T-helper 1 cell (primary cell): Measurements from ENCODE around the gene TTC28.
"Not testable (repeated sequence)": the region's sequence is repeated elsewhere in the genome, so short reads cannot be mapped to it uniquely, and the experiment has no call there.

Experiments
- DNase-seq, 5 donors: peaks; one replicate each; pipeline ENCODE4 v3.0.0-alpha.2; 2012 to 2020

Gene TTC28

DNA sequence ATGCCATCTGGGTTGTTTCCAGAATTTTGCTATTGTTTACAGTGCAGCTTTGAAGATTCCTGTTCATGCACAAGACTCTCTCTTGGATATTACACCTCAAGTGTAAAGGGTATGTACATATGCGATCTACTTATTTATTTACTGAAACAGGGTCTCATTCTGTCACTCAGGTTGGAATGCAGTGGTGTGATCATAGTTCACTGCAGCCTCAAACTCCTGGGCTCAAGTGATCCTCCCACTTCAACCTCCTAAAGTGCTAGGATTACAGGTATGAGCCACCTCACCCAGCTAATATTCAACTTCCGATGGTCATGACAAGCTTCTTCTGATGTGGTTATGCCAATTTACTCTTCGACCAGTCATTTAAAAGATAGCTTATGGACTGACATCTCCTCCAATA, 602.5 kb downstream of the TTC28 start:
- DNase-seq: no peak

DNA sequence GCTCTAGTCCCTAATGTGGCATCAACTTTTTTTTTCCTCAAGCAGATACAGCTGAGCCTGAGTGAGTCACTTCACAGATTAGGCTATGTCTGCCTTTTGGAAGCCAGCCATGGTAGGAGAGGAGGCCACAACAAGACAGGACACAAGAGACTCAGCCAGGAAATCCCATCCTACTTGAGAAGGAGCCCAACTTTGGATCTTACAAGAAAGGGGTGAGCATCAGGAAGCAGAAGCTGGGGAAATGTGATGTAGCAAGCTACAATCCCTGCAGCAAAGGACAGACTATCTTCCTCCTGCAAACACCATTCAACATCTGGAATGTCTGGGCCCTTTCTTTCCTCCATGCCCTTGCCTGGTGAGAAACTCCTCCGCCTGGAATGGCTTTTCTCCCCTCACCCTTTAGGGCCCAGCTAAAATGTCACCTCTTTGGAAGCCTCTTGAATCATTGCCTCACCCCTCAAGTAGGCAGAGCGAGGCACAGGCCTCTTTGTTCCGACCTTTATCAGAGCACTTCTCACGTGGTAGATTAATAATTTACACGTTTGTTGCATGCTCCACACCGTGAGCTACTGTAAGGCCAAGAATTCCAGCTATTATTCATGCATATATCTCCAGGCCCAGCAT, 604.2 kb downstream of the TTC28 start:
- no peak for DNase-seq

DNA sequence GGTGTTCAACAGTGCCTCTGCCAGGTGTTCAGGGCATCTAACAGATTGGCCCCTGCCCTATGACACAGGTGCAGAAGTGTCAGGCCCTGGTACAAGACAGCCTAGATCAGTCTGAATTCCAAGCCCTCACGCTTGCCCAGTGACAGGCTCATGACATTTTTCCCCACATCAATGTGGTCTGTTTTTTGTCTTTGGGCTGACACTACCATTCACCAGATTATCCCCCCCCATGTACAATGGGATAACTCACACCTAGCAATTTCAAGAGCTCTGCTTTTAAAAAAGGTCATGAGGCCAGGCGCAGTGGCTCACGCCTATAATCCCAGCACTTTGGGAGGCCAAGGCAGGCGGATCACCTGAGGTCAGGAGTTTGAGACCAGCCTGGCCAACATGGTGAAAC, 605.1 kb downstream of the TTC28 start:
- DNase-seq: no peak

DNA sequence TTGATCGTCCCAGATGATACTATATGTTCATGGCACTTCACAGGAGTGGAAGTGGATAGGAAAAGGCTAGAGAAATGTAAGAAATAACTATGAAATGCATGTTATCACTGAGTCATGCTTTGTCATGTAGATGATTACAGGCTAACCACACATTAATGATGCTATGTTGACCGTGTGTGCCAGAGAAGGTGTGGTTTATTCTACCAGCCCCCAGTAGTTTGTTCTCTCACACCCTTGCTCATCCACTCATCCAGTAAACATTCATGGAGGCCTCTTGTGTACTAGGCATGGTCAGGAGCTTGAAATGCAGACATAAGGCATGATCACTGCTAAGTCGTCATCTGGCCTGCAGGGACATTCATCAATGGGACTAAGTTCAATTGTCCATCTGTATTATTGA, 607.6 kb downstream of the TTC28 start:
- DNase-seq: no peak

DNA sequence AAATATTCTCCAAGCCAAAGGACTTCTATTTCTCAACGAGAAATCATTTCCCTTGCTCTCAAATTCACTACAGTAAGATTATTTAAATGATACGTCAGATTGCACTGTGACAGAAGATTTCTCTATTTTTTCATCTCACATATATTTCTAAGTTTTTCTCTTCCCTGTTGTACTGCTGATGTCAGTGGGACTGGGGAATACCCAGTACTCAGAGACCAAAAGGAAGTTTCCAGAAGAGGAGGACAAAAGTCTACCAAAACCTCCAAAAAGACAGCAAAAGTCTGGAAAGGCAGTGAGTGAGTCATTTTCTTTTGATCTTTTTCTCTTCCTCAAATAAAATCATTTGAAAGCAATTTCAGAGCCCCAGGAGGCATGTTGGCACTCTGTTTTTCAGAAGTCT, 610.8 kb downstream of the TTC28 start:
- DNase-seq: no peak

DNA sequence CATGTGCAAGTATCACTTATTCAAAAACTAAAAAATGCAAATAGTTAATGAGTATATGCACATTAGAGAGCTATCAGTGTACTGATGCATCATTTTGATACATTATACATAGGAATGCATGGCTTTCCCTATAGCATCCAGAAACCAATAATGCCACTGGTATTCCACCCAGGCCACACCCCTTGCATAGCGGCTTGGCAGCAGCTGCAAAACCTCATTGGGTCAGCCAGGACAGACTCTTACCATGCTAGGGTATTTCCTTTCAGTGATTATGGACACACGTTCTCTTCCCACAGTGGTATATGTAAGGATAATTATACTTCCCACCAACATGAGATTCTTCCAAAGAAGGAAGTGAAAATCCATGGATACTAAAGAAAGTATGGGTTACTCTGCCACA, 614.7 kb downstream of the TTC28 start:
- no peak for DNase-seq

DNA sequence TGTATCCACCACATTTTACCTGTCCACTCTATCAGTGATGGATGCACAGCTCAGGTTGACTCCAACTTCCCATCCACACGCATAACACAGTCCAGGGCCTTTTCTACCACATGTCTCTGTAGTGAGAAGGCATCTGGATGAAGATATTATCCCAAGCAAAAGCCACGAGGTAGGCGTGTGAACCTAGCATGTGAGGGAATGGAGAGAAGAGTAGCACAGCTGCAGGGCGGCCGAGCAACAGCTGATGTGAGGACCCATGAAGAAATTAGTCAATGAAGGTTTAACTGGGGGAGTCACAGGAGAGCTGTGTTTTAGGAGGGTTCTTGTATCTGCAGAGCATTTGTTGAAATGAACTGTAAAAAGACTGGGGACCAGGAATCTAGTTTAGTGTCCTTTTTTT, 616.0 kb downstream of the TTC28 start:
- DNase-seq: no peak

DNA sequence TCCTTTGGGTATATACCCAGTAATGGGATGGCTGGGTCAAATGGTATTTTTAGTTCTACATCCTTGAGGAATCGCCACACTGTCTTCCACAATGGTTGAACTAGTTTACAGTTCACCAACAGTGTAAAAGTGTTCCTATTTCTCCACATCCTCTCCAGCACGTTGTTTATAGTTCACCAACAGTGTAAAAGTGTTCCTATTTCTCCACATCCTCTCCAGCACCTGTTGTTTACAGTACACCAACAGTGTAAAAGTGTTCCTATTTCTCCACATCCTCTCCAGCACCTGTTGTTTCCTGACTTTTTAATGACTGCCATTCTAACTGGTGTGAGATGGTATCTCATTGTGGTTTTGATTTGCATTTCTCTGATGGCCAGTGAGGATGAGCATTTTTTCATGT, 619.0 kb downstream of the TTC28 start:
- not testable (repeated sequence) for DNase-seq

DNA sequence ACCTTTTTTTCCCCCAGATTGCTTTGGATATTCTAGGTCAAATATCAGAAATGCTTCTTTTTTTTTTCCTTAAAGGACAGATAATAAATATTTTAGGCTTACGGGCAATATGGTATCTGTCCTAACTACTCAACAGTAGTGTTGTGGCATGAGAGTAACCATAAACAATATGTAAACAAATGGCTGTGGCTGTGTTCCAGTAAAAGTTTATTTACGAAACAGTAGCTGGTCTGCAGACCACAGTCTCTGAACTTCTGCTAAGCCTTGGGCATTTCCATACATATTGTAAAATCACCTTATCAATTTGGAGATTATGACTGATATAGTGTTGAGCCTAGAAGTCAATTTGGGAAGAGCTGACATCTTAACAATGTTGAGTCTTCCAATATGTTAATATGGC, 621.6 kb downstream of the TTC28 start:
- DNase-seq: no peak

DNA sequence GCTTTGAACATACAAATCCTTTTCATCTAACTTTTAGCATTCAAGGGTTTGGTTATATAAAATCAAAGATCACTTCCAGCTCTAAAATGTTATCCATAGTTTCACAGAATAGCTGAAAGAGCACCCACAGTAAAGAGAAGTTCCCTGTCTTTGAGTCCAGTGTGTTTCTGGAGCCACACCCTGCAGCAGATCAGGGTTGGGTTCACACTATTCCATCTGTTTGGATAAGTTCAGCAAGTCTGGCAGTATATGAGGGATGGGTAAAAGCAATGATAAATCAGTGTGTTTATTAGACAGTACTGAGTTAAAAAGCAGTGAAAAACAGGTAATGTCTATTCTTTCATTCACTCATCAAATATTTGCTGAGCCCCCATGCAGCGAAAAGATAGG, 624.8 kb downstream of the TTC28 start:
- DNase-seq: no peak

DNA sequence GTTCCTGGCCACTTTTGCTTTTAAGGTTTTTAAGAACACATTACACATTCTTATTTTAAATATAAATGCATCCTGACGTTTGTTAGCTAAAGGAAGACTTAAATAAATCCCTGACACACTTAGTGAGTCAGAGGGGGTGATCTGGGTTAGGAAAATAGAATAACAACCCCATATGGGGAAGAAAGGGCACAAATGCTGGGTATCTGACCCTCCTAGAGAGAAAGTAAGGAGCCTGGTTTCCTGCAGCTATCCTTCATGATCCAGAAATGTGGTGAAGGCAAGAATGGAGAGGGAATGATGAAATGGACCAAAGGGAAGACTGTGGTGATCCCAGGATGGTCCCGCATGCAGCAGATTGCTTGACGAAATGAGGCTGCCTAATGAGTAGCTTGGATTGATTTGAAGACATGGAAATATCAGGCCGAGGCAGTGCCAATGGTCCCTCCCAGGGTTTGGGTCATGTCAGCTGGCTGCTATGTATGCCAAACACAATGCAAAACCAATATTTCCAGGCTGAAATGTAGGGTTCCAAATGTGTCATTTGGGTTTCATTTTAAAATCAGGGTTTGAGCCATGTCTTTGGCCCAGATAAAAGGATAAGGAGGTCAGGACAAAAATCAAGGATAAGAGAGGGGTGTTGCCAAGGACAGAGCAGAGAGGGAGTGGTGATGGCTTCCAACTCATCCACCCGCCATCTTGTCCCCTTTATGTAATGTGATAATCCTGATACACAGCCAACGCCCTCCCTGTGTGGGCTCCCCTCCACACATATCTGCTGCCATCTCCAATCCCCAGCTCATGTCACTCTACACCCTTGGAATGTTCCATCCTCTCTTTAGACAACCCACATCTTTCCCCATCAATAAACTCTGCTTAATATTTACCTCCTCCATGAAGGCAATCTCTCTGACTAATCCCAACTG, 625.5 kb downstream of the TTC28 start:
- no peak for DNase-seq

DNA sequence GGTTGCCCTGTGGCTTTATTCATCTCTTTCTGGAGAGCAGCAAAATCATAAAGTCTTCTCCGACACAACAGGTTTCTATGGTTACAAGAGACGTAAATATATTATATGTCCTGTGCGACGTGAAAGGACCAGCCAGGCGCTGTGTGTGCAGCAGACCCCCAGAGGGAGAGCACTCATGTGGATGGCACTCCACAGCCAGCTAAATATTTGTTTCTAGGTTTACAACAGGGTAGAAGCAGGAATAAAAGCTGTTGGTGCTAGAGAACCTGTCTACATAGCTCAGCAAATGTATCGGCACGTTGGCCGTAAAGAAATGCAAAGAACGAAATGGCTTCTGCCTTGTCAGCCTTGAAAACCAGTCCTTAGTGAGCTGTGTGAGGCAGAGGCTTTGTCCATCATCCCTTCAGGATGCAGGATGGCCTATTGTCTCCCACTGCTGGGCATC, 626.8 kb downstream of the TTC28 start:
- DNase-seq: no peak

DNA sequence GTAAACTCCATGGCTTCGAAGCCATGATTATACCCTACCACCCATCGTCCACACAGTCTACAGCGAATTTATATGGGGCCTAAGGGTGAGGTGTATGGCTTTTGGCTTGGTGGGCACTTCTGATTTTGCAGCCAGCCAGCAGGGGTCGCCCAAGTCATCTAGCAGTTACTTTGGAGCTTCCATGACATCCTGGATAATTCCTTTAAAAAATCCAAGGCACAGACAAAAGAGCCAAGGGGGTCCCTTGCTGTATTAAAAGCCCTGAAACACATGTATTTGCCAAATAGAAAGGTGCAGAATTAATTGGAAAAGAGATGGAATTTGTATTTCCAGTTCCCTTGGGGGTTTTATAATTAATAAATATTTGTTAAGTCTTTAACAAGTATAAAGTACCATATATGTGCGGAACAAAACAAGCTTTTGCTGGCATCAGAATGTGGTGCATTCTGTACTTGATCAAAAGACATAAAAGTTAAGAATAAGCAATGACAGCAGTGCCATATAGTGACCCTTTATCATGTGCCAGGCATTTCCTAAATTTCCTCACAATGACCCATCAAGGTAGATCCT, 627.8 kb downstream of the TTC28 start:
- peak in 2 of 5 donors; percentile 7 to 8 for DNase-seq

DNA sequence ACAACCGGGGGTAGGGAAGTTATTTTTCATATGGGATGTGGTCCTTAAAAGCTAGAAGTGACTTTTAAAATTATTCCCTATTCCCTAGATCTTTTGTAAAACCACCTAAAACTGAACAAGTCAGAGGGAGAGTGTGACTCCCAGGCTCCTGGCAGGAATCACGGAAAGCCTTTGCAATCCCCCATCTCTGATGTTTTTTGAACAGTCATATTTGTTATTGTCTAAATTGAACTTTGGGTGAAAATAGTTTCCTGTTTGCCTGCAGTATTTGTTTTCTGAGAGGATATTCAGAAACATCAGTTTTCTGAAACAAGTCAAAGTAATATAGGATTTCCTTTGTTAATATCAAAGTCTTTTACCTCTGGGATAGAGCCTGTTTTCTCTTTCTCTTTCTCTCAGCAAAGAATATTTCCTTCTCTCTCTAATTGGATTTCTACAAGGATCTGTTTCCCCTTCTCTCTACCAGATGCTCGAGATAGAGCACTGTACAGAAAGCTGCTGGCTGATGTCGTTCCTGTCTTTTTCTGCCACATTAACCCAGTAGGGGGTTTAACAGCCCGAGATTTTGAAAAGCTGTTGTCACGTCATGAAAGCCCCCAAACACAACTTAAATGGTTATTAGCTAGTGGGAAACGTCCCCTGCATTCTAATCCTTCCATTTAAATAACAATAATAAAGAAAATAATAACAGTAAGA, 628.4 kb downstream of the TTC28 start:
- DNase-seq: no peak

DNA sequence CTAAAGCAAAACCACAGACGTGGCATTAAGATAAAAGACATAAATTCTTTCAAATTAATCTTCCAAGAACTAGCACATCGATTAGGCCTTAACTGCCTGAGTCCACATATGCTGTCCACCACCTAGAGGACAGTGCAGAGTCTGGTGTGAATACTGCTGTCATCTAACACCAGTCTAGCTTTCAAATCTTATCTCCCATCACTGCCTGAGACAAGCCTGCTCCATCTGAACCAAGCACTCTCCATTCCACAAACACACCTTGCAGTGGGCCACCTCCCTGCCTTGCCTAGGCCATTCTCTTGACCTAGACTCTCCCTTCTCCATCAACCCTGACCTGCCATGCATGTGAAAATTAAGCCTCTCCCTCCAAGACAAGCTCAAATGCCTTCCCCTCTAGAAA, 631.1 kb downstream of the TTC28 start:
- no peak for DNase-seq

DNA sequence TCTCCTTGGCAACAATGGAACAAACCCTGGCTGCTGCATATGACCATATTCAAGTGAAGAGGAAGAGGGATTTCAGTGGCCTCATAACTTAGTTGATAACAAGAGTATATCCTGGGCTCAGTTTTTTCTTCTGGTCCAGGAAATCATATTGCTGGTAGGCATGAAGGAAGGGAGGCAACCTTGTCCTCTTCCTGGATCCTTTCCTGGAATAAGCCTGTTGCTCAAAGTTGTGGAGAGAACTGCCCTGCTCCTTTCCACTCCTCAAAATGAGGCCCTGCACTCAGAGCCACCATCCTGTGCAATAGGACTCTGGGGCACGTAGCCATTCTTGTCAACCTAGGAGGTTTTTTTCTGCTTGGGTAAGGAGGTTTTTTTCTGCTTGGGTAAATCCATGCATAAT, 631.9 kb downstream of the TTC28 start:
- no peak for DNase-seq

DNA sequence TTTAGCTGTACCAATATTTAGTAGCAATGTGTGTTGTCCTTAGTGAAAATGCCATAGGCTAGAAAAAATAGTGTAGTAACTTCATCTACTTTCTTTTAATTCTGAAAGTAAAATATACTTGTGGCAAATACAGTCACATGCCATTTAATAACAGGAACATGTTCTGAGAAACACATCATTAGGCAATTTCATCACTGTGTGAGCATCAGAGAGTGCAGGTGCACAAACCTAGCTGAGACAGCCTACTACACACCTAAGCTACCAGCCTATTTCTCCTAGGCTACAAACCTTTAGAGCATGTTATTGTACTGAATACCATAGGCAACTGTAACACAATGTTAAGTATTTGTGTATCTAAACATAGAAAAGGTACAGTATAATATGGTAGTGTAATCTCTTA, 633.5 kb downstream of the TTC28 start:
- no peak for DNase-seq

DNA sequence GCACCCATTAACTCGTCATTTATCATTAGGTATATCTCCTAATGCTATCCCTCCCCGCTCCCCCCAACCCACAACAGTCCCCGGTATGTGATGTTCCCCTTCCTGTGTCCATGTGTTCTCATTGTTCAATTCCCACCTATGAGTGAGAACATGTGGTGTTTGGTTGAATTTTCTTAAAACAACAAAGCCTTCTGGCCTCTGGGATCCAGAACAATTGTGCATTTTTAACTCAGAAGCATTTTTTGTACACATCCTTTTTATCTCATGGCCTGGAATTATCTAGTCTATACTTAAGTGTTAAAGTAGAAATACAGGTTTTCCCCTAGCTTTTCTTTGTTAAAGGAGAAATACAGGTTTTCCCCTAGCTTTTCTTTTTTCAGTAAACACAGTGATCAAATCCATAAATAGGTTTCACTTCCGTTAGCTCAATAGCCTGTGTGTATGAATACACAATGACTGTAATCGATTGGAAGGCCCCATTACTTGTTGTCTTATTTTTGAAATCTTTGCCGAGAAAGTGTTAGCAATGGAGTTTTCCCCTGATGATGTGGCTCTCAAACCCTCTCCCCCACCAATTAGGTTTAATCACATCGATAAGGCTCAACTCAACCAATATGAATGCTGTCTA, 635.0 kb downstream of the TTC28 start:
- DNase-seq: no peak

DNA sequence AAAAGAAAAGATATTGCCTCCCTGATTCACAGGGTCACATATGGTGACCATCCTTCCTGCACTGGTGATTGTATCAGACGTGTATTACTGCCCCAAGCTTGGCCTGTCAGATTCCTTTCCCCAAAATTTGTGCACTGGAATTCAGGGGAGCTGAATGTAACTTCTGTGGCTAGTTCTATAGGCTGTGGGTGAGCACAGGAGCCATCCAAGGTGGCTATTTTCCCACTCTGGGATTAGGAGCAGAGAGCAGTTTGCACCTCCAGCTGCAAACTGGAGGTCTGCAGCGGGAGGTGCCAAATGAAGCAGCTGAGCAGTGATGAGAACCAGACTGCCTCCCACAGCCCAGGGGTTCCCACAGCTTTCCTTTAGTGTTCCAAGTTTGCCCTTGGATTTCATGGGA, 636.4 kb downstream of the TTC28 start:
- no peak for DNase-seq

DNA sequence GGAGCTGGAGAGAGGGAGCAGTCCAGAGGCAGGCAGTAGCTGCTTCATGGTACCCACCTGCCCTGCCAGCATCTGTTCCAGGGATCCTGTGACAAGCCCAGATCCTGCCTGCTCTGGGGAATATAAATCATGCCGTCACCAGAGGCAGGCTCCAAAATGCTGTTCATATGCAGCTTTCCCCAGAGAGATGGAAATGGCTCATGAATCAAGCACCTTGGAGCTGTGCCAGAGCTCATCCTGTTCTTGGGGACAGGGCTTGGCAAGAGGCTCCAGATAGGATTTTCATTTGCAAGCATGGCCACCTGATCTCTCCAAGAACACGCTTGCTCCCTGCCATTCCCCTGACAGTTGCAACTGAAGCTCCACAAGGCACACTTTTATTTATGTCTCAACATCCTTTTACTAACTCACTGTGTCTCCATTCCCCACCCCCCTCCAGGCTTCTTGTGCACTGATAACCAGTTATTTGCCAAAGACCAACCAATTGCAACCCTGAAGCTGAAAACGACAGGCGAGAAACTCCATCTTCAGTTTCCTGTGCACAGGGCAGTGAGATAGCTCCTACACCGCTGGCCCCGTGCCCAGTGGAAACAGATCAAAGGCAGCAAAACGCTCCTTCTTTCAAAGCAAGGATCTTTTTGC, 644.8 kb downstream of the TTC28 start:
- DNase-seq: no peak

DNA sequence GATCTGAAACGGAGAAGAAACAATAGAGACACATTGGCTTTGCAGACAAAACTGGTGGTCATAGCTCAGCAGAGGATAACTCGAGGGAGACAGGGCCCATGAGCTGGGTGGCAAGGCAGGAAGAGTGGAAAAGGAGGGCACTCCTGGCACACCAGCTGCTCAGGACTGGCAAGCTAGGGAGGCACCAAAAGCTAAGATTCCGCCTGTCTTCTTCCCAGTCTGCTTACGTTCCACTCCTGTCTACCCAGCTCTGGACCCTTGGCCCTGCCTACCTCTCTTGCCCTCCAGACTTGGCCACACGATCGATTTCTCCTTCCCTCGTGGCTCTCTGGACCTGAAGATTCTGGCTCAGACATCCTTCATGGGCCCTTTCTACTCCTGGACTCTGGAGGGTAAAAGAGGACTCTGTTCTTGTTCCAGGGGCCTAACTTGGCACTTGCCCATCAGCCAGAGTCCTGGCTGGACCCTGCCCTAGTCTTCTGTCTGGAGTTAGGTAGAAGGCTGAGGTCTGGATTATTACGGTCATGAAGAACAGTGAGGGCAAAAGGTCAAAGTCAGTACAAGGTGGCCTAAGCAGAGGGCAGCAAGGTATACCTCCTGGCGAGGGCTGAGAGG, 645.4 kb downstream of the TTC28 start:
- no peak for DNase-seq

DNA sequence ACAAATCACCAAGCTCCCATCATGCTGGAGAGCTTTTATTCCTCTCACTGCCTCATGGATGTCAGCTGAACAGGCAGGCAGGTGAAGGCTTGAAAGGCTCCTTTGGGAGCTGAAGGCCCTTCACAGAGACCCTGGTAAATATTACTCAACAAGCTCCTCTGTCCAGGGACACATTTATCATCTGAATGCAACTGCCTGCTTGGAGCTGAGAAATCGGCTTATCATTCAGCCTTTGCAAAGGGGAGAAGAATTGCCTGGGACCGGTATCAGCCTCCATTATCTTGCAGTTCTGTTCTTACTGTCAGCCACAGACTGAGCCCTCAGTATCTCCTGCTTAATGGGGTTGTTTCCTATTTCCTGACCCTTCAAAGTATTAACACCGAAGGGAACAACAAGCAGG, 646.8 kb downstream of the TTC28 start:
- no peak for DNase-seq
